ENCODE data around the gene TOM1L2.

Gene TOM1L2

GRCh38 chr17:18016426-18016825 is 44.2 kb upstream of the TOM1L2 start:
- peaks cover 45% of the 10 kb centered on the region for H3K36me3 ChIP-seq (ENCODE audit: insufficient read depth, low read length)
- H3K9ac ChIP-seq (ENCODE audit: low read depth, low read length): no peak overlapping the region
- H4K20me1 ChIP-seq (ENCODE audit: insufficient read depth, low read length): no peaks in the 10 kb centered on the region
- no peaks in the 10 kb centered on the region for H3K4me1 ChIP-seq (ENCODE audit: insufficient read depth, low read length)
- H3K27me3 ChIP-seq (ENCODE audit: insufficient read depth, low read length, poor library complexity): no peaks in the 10 kb centered on the region
- DNase-seq (no peak), ATAC-seq (ENCODE audit: insufficient read depth, low read depth) (no peak)
- H3K4me3 ChIP-seq (ENCODE audit: low read depth in 1 of 2, low read length in 2 of 2): no peak overlapping the region
- H3K4me2 ChIP-seq (ENCODE audit: insufficient read depth, low read length): no peak overlapping the region
- H2AFZ ChIP-seq (ENCODE audit: low read depth, low read length): no peak overlapping the region
- no peak for TF ChIP-seq EZH2 (IDR thresholded peaks at IDR 0.05; ENCODE audit: borderline replicate concordance, low read depth, low read length, severe bottlenecking)
- no peaks in the 10 kb centered on the region for H3K79me2 ChIP-seq (ENCODE audit: insufficient read depth, low read length)
- no peaks in the 10 kb centered on the region for H3K9me3 ChIP-seq (ENCODE audit: insufficient read depth, low read length, severe bottlenecking)
- no peak overlapping the region for H3K27ac ChIP-seq (ENCODE audit: low read length)

- no peaks in the 10 kb centered on the region for H4K20me1 ChIP-seq (ENCODE audit: insufficient read depth, low read length)
- H3K27ac ChIP-seq (ENCODE audit: low read length): no peak overlapping the region
- H2AFZ ChIP-seq (ENCODE audit: low read depth, low read length): no peak overlapping the region
- H3K27me3 ChIP-seq (ENCODE audit: insufficient read depth, low read length, poor library complexity): no peaks in the 10 kb centered on the region
- H3K4me2 ChIP-seq (ENCODE audit: insufficient read depth, low read length): no peak overlapping the region
- no peak overlapping the region for H3K4me3 ChIP-seq (ENCODE audit: low read depth in 1 of 2, low read length in 2 of 2)
- H3K9ac ChIP-seq (ENCODE audit: low read depth, low read length): no peak overlapping the region
- ATAC-seq (ENCODE audit: insufficient read depth, low read depth) (no peak), DNase-seq (no peak)
- H3K9me3 ChIP-seq (ENCODE audit: insufficient read depth, low read length, severe bottlenecking): no peaks in the 10 kb centered on the region
- H3K79me2 ChIP-seq (ENCODE audit: insufficient read depth, low read length): no peaks in the 10 kb centered on the region
- no peaks in the 10 kb centered on the region for H3K4me1 ChIP-seq (ENCODE audit: insufficient read depth, low read length)
- H3K36me3 ChIP-seq (ENCODE audit: insufficient read depth, low read length): peaks cover 41% of the 10 kb centered on the region
- no peak for TF ChIP-seq EZH2 (IDR thresholded peaks at IDR 0.05; ENCODE audit: borderline replicate concordance, low read depth, low read length, severe bottlenecking)
- TF ChIP-seq CTCF (IDR thresholded peaks at IDR 0.05; ENCODE audit: borderline replicate concordance, extremely low read depth, low read length, poor library complexity, severe bottlenecking): no peak
Measured at GRCh38 chr17:18015593-18015992, 43.4 kb upstream of the TOM1L2 start.

GRCh38 chr17:18014006-18014405 is 41.8 kb upstream of the TOM1L2 start:
- H3K36me3 ChIP-seq (ENCODE audit: insufficient read depth, low read length): peaks cover 41% of the 10 kb centered on the region
- DNase-seq: no peak

GRCh38 chr17:18011286-18011685 is 39.1 kb upstream of the TOM1L2 start:
- H3K27me3 ChIP-seq (ENCODE audit: insufficient read depth, low read length, poor library complexity): no peaks in the 10 kb centered on the region
- H3K36me3 ChIP-seq (ENCODE audit: insufficient read depth, low read length): peaks cover 45% of the 10 kb centered on the region
- no peaks in the 10 kb centered on the region for H3K4me1 ChIP-seq (ENCODE audit: insufficient read depth, low read length)
- no peak for ATAC-seq (ENCODE audit: insufficient read depth, low read depth)
- no peak overlapping the region for H3K4me2 ChIP-seq (ENCODE audit: insufficient read depth, low read length)
- H2AFZ ChIP-seq (ENCODE audit: low read depth, low read length): no peak overlapping the region
- no peak overlapping the region for H3K4me3 ChIP-seq (ENCODE audit: low read depth in 1 of 2, low read length in 2 of 2)
- no peak overlapping the region for H3K9ac ChIP-seq (ENCODE audit: low read depth, low read length)
- DNase-seq: no peak
- TF ChIP-seq CTCF (IDR thresholded peaks at IDR 0.05; ENCODE audit: borderline replicate concordance, extremely low read depth, low read length, poor library complexity, severe bottlenecking) (no peak), EZH2 (IDR thresholded peaks at IDR 0.05; ENCODE audit: borderline replicate concordance, low read depth, low read length, severe bottlenecking) (no peak)
- H4K20me1 ChIP-seq (ENCODE audit: insufficient read depth, low read length): 0 out of 2 replicates have a peak, but pooled peaks cover 3% of the 10 kb centered on the region
- no peaks in the 10 kb centered on the region for H3K9me3 ChIP-seq (ENCODE audit: insufficient read depth, low read length, severe bottlenecking)
- no peak overlapping the region for H3K27ac ChIP-seq (ENCODE audit: low read length)
- H3K79me2 ChIP-seq (ENCODE audit: insufficient read depth, low read length): no peaks in the 10 kb centered on the region

More at GRCh38 chr17:18014006-18014405, 41.8 kb upstream of the TOM1L2 start:
- H3K4me3 ChIP-seq (ENCODE audit: low read depth in 1 of 2, low read length in 2 of 2): no peak overlapping the region
- no peaks in the 10 kb centered on the region for H3K4me1 ChIP-seq (ENCODE audit: insufficient read depth, low read length)
- no peak overlapping the region for H3K4me2 ChIP-seq (ENCODE audit: insufficient read depth, low read length)
- H2AFZ ChIP-seq (ENCODE audit: low read depth, low read length): no peak overlapping the region
- TF ChIP-seq EZH2 (IDR thresholded peaks at IDR 0.05; ENCODE audit: borderline replicate concordance, low read depth, low read length, severe bottlenecking): no peak
- no peak for TF ChIP-seq CTCF (IDR thresholded peaks at IDR 0.05; ENCODE audit: borderline replicate concordance, extremely low read depth, low read length, poor library complexity, severe bottlenecking)
- H3K27me3 ChIP-seq (ENCODE audit: insufficient read depth, low read length, poor library complexity): no peaks in the 10 kb centered on the region
- ATAC-seq (ENCODE audit: insufficient read depth, low read depth): no peak
- H3K27ac ChIP-seq (ENCODE audit: low read length): no peak overlapping the region
- no peaks in the 10 kb centered on the region for H4K20me1 ChIP-seq (ENCODE audit: insufficient read depth, low read length)
- no peaks in the 10 kb centered on the region for H3K79me2 ChIP-seq (ENCODE audit: insufficient read depth, low read length)
- no peaks in the 10 kb centered on the region for H3K9me3 ChIP-seq (ENCODE audit: insufficient read depth, low read length, severe bottlenecking)
- no peak overlapping the region for H3K9ac ChIP-seq (ENCODE audit: low read depth, low read length)
